ENCODE data around the gene SMDT1.
"Not testable (repeated sequence)": the region's sequence is repeated elsewhere in the genome, so short reads cannot be mapped to it uniquely, and the experiment has no call there.

The SMDT1 gene

GRCh38 chr22:42116848-42117424 is 37.4 kb downstream of the SMDT1 start:
- H3K4me1 ChIP-seq: no peaks in the 10 kb centered on the region
- no peaks in the 10 kb centered on the region for H3K36me3 ChIP-seq
- peak; percentile 44; the same call in 1 of the 2 replicates for TF ChIP-seq CTCF (IDR thresholded peaks at IDR 0.05; ENCODE audit: low read depth, low read length)
- H3K4me3 ChIP-seq (ENCODE audit: low read depth, low read length): no peak overlapping the region
- peak; percentile 54 for DNase-seq
- no peaks in the 10 kb centered on the region for H3K9me3 ChIP-seq
- no peaks in the 10 kb centered on the region for H3K27me3 ChIP-seq

DNA sequence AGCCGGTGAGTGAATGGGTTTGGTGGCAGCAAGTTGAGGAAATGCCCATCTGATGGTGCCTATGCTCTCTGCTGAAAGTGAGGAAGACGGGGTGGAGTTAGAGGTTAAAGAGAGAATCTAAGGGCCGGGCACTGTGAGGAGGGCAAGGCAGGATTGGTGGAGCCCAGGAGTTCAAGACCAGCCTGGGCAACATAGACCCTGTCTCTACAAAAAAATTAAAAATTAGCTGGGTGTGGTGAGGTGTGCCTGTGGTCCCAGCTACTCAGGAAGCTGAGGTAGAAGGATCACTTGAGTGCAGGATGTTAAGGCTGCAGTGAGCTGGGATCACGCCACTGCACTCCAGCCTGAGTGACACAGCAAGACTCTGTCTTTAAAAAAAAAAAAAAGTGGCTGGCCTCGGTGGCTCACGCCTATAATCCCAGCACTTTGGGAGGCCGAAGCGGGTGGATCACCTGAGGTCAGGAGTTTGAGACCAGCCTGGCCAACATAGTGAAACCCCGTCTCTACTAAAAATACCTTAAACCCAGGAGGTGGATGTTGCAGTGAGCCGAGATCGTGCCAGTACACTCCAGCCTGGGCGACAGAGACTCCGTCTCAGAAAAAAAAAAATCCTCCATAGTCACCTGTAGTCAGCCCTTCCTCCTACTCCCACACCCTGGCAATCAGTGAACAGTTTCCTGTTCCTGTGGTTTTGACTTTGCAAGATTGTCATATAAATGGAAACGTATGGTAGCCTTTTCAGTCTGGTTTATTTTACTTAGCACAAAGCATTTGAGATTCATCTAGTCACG is 40.9 kb downstream of the SMDT1 start:
- DNase-seq; H3K4me3 ChIP-seq (ENCODE audit: low read depth, low read length): not testable (repeated sequence)

DNA sequence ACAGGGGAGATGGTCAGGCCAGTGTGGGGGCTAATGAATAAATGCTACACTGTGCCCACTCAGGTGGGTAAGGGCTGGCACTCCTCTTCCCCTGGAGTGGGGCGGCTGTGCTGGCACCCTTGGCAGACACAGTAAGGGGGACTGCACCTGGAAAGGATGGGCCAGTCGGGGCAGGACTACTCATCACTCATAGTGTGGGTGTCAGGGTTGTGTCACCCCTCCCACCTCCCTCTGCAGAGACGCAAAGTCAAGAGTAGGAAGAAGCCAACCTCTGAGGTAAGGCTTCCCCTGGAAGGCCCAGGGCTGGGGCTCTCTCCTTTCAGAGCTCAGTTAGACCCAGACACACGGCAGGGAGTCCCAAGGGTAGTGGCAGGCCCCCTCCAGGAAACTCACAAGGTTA is 44.0 kb downstream of the SMDT1 start:
- not testable (repeated sequence) for H3K9me3 ChIP-seq; H3K4me1 ChIP-seq; H3K36me3 ChIP-seq; H3K4me3 ChIP-seq (ENCODE audit: low read depth, low read length); DNase-seq; H3K27me3 ChIP-seq

More for the DNA sequence above, 40.9 kb downstream of the SMDT1 start:
- not testable (repeated sequence) for H3K27me3 ChIP-seq, H3K9me3 ChIP-seq, H3K4me1 ChIP-seq, H3K36me3 ChIP-seq

DNA sequence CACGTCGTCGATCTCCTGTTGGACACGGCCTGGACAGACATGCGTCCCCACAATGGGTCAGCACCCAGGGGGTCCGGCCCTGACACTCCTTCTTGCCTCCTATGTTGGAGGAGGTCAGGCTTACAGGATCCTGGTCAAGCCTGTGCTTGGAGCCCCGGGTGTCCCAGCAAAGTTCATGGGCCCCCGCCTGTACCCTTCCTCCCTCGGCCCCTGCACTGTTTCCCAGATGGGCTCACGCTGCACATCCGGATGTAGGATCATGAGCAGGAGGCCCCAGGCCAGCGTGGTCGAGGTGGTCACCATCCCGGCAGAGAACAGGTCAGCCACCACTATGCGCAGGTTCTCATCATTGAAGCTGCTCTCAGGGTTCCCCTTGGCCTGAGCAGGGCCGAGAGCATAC is 48.1 kb downstream of the SMDT1 start:
- no peak for DNase-seq
- H3K4me3 ChIP-seq (ENCODE audit: low read depth, low read length): no peak overlapping the region
- no peaks in the 10 kb centered on the region for H3K9me3 ChIP-seq
- no peaks in the 10 kb centered on the region for H3K4me1 ChIP-seq
- H3K27me3 ChIP-seq: no peaks in the 10 kb centered on the region
- TF ChIP-seq CTCF (IDR thresholded peaks at IDR 0.05; ENCODE audit: low read depth, low read length): no peak
- no peaks in the 10 kb centered on the region for H3K36me3 ChIP-seq

- not testable (repeated sequence) for H3K4me3 ChIP-seq (ENCODE audit: low read depth, low read length); DNase-seq; H3K27me3 ChIP-seq; H3K4me1 ChIP-seq; H3K9me3 ChIP-seq; H3K36me3 ChIP-seq
These were observed 48.5 kb downstream of the SMDT1 start for GRCh38 chr22:42128007-42128406.

GRCh38 chr22:42128776-42129694 is 49.5 kb downstream of the SMDT1 start:
- DNase-seq; H3K4me1 ChIP-seq; H3K9me3 ChIP-seq; H3K27me3 ChIP-seq; H3K4me3 ChIP-seq (ENCODE audit: low read depth, low read length); H3K36me3 ChIP-seq: not testable (repeated sequence)

- not testable (repeated sequence) for H3K9me3 ChIP-seq; H3K27me3 ChIP-seq; H3K4me3 ChIP-seq (ENCODE audit: low read depth, low read length); H3K36me3 ChIP-seq; DNase-seq; H3K4me1 ChIP-seq
These were observed 50.7 kb downstream of the SMDT1 start for GRCh38 chr22:42130182-42130581.

DNA sequence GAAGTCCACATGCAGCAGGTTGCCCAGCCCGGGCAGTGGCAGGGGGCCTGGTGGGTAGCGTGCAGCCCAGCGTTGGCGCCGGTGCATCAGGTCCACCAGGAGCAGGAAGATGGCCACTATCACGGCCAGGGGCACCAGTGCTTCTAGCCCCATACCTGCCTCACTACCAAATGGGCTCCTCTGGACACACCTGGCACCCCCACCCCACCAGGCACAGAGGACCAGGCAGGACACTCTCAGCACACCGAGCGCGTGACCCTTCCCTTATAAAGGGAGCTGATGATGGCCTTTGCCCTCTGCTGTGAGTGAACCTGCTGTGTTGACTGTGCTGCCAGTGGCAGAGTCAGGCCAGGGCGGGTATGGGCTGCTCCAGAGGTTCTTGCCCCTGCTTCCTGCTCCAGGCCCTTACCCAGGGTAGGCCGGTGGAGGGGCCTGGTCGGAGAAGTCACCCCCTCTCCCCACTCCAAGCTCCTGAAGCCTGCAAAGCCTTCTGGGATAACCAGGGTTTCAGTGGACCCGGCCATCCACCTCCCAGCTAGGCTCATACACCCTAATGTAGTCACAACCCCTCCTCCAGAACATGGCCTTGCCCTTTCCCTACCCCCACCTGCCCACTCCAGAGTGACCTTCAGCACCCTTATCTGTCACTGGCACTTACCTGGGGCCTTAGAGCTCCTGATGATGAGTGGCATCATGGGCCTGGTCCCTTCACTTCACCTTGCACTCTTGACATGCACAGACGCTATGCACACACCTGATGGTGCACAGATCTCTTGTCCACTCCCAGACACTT is 51.3 kb downstream of the SMDT1 start, which contains the start of gene CYP2D6:
Gene CYP2D6, minus strand, starts transcription at position 172 of the 793 bp plus-strand sequence. Its CDS starts 19 bp downstream, at position 153.
- not testable (repeated sequence) for H3K9me3 ChIP-seq; H3K4me3 ChIP-seq (ENCODE audit: low read depth, low read length); H3K27me3 ChIP-seq; H3K36me3 ChIP-seq; H3K4me1 ChIP-seq; DNase-seq
